Caco-2 (cell line): ENCODE data around the gene TIRAP. TPM values are rescaled to one million over a fixed set of nuclear protein-coding genes. Genes with fewer than 3 reads are reported as not detected.
"Not testable (repeated sequence)": the region's sequence is repeated elsewhere in the genome, so short reads cannot be mapped to it uniquely, and the experiment has no call there.

ENCODE experiments used
- BruUV-seq: library from RNA; stranded (reverse); fragments of 400-500 nt; replicated peaks from 2 replicates; lab custom pipeline; 2021; lab: Mats Ljungman, UMichigan
- CTCF ChIA-PET: fragments of 300-600 bp; sonication (Branson Sonifier 250); formaldehyde crosslinking; loops from one replicate; lab custom pipeline; 2022; ENCODE audit warnings: antibody characterized with exemption; lab: Charles Lee
- POLR2A ChIA-PET: fragments of 300-600 bp; sonication (Branson Sonifier 250); formaldehyde crosslinking; loops from one replicate; lab custom pipeline; 2022; ENCODE audit warnings: antibody characterized with exemption; lab: Charles Lee
- DNase-seq, 2 experiments: peaks; one replicate each; pipeline versions ENCODE4 v3.0.0 to v3.0.0-alpha.2; 2020 to 2022
- H3K27me3 ChIP-seq: replicated peaks from 2 replicates; pipeline ENCODE4 v1.6.0; 2011; ENCODE audit warnings: low read length; ENCODE audit not compliant: control insufficient read depth, insufficient read depth
- H3K36me3 ChIP-seq: 2 replicates; pipeline ENCODE4 v1.5.1; 2011; ENCODE audit warnings: low read length; ENCODE audit not compliant: control insufficient read depth, insufficient read depth
- H3K4me1 ChIP-seq: fragments of 250-450 bp; sonication (Bioruptor Pico); 2 replicates; pipeline ENCODE4 v1.5.1; 2020; ENCODE audit warnings: mild to moderate bottlenecking
- H3K4me3 ChIP-seq: 2 replicates; pipeline ENCODE4 v1.5.1; 2011; ENCODE audit warnings: low read depth, mild to moderate bottlenecking, control low read depth, low read length
- H3K9me3 ChIP-seq: fragments of 250-450 bp; sonication (Bioruptor Pico); 2 replicates; pipeline ENCODE4 v1.5.1; 2020; ENCODE audit warnings: mild to moderate bottlenecking, moderate library complexity
- H3K27ac Mint-ChIP-seq: one replicate; pipeline ENCODE4 v1.8.0; 2022; ENCODE audit warnings: mixed read lengths; ENCODE audit not compliant: unreplicated experiment
- H3K27me3 Mint-ChIP-seq: one replicate; pipeline ENCODE4 v1.8.0; 2022; ENCODE audit warnings: mixed read lengths; ENCODE audit not compliant: insufficient read depth, unreplicated experiment
- H3K36me3 Mint-ChIP-seq: one replicate; pipeline ENCODE4 v1.8.0; 2022; ENCODE audit warnings: mild to moderate bottlenecking, mixed read lengths; ENCODE audit not compliant: insufficient read depth, unreplicated experiment
- H3K4me1 Mint-ChIP-seq: one replicate; pipeline ENCODE4 v1.8.0; 2022; ENCODE audit warnings: low read depth, mixed read lengths; ENCODE audit not compliant: unreplicated experiment
- H3K4me3 Mint-ChIP-seq: one replicate; pipeline ENCODE4 v1.8.0; 2022; ENCODE audit warnings: mild to moderate bottlenecking, moderate library complexity, mixed read lengths; ENCODE audit not compliant: unreplicated experiment
- H3K9me3 Mint-ChIP-seq: one replicate; pipeline ENCODE4 v1.8.0; 2022; ENCODE audit warnings: mixed read lengths; ENCODE audit not compliant: unreplicated experiment
- intact Hi-C: fragments of 100-400 bp; cut with micrococcal nuclease; formaldehyde crosslinking; loops from one replicate; pipeline ENCODE4 v1.10.0; 2022; ENCODE audit not compliant: unreplicated experiment
- total RNA-seq: library from RNA; stranded (reverse); gene quantifications from 2 replicates; pipeline ENCODE4 v1.2.3, GENCODE V29; 2022
- TF ChIP-seq, protein P1 (sequence below), 2 experiments: fragments of 200-600 bp in 1 of 2; IDR thresholded peaks; 1 replicate in 1 of 2; 2 replicates in 1 of 2; pipeline versions ENCODE4 v1.5.1 to v1.8.0; 2011 to 2022; ENCODE audit warnings: antibody characterized with exemption in 1 of 2, control low read depth in 1 of 2, inconsistent platforms in 1 of 2, low read depth in 1 of 2, low read length in 1 of 2, mild to moderate bottlenecking in 1 of 2, moderate library complexity in 1 of 2; ENCODE audit not compliant: insufficient read depth in 1 of 2, severe bottlenecking in 1 of 2, unreplicated experiment in 1 of 2

Gene TIRAP
- total RNA-seq, 1 experiment from 2014 or later: 25.1 TPM

DNA sequence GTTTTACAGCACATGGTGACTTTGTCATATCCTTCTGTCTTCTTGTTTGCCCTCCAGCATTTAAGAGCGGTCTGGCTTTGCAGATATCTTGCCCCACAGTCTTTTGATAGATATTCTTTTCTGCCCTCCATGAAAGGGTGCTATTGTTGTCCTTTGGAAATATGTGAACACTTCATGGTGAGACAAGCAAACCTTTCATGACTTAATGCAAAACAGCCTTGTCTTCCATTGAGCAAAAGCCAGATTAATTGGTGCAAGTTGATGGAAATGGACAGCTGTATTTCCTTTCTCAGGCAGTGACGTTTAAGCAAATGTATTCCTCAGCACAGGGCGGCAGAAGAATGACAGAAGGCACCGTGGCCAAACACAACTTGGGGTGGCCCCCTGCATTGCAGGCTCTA, 25.4 kb downstream of the TIRAP start:
- DNase-seq: no peak
- Histone ChIP-seq H3K27me3 (no peaks in the 10 kb centered on the region), H3K9me3 (no peaks in the 10 kb centered on the region), H3K4me3 (no peak overlapping the region), H3K36me3 (no peaks in the 10 kb centered on the region), H3K4me1 (0 out of 2 replicates have a peak, but pooled peaks cover 4% of the 10 kb centered on the region)
- no peak overlapping the region for H3K27ac Mint-ChIP-seq
- TF ChIP-seq, protein P1, sequence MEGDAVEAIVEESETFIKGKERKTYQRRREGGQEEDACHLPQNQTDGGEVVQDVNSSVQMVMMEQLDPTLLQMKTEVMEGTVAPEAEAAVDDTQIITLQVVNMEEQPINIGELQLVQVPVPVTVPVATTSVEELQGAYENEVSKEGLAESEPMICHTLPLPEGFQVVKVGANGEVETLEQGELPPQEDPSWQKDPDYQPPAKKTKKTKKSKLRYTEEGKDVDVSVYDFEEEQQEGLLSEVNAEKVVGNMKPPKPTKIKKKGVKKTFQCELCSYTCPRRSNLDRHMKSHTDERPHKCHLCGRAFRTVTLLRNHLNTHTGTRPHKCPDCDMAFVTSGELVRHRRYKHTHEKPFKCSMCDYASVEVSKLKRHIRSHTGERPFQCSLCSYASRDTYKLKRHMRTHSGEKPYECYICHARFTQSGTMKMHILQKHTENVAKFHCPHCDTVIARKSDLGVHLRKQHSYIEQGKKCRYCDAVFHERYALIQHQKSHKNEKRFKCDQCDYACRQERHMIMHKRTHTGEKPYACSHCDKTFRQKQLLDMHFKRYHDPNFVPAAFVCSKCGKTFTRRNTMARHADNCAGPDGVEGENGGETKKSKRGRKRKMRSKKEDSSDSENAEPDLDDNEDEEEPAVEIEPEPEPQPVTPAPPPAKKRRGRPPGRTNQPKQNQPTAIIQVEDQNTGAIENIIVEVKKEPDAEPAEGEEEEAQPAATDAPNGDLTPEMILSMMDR (IDR thresholded peaks at IDR 0.05; ENCODE audit: insufficient read depth in 1 of 2, low read depth in 1 of 2, low read length in 1 of 2, severe bottlenecking in 1 of 2, unreplicated experiment in 1 of 2): no peak
- no peak overlapping the region for H3K4me3 Mint-ChIP-seq
- peaks cover 23% of the 10 kb centered on the region for H3K36me3 Mint-ChIP-seq
- intact Hi-C loops: no loop called here
- peaks cover 12% of the 10 kb centered on the region for H3K4me1 Mint-ChIP-seq
- CTCF ChIA-PET: interaction anchor here (1.0 to 1.2 kb wide), 2 partner anchors 51 to 172 kb away, joined by 3 to 11 read pairs; no protein-coding TSS in a partner anchor
- no TSS peak for BruUV-seq
- H3K27me3 Mint-ChIP-seq: no peaks in the 10 kb centered on the region
- no peaks in the 10 kb centered on the region for H3K9me3 Mint-ChIP-seq
- POLR2A ChIA-PET: no interaction called here

DNA sequence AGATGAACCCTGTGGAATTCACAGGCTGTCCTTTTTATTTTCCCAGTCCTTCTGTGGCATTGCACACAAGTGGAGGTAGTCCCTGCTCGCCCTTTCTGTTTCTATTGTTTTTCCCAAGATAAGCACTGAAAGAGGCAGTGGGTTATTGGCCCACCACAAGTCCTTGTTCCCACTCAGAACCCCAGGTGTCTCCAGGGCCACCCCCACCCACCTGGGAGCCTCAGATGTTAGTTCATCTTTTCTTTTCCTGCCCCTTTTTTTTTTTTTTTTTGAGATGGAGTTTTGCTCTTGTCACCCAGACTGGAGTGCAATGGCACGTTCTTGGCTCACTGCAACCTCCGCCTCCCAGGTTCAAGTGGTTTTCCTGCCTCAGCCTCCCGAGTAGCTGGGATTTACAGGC, 25.9 kb downstream of the TIRAP start:
- H3K9me3 Mint-ChIP-seq, H3K27ac Mint-ChIP-seq, H3K36me3 ChIP-seq, intact Hi-C loops, DNase-seq, H3K27me3 Mint-ChIP-seq, BruUV-seq, H3K9me3 ChIP-seq, H3K4me3 ChIP-seq, POLR2A ChIA-PET, H3K4me3 Mint-ChIP-seq, H3K27me3 ChIP-seq, H3K4me1 ChIP-seq: not testable (repeated sequence)
- CTCF ChIA-PET: interaction anchor here (0.7 kb wide), 2 partner anchors 140 to 172 kb away, joined by 3 to 6 read pairs; no protein-coding TSS in a partner anchor
- peaks cover 18% of the 10 kb centered on the region for H3K36me3 Mint-ChIP-seq
- peaks cover 12% of the 10 kb centered on the region for H3K4me1 Mint-ChIP-seq

DNA sequence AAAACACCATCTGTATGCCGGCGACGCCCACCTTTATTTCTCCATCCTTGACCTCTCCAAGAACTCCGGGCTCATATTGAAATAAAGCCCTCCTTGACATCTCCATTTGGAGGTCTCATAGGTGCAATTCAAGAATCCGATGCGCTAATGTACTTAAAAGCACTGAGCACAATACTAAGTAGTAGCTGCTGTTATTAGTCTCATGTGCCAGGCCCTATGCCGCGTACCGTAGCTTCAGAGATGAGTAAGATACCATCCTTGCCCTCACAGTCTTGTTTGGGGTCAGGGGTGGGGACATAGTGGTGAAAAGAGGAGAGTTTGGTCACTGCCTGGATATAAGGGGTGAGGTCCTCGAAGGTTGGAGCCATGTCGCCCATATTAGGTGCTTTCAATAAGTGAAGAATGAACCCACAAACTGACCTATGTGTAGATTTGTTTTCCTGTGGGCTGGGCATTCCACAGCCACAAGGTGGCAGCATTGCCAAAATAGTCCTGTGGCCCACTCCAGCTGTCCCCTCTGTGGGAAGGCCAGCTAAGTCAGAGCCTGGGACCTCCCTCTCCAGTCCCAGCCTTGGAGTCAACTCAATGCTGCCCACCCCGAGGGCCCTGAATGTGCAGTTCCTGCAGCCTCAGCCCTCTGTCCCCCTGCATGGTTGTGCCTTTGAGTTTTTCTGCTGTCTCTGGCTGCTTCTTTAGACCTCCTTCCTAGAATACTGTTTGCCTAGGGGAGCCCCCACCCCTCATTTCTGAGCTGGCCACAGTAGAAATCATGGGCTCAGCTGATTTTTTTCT, 27.5 kb downstream of the TIRAP start:
- CTCF ChIA-PET: interaction anchor here (0.6 to 2.7 kb wide), 19 partner anchors 10 to 763 kb away, joined by 3 to 68 read pairs (median 3); partner anchors contain the start of gene ST3GAL4
- no peaks in the 10 kb centered on the region for H3K4me1 Mint-ChIP-seq
- no peak overlapping the region for H3K27ac Mint-ChIP-seq
- Histone ChIP-seq H3K9me3 (no peaks in the 10 kb centered on the region), H3K4me1 (no peaks in the 10 kb centered on the region), H3K36me3 (no peaks in the 10 kb centered on the region), H3K4me3 (no peak overlapping the region), H3K27me3 (no peaks in the 10 kb centered on the region)
- no peaks in the 10 kb centered on the region for H3K27me3 Mint-ChIP-seq
- DNase-seq: peak; percentile 81 to 86
- BruUV-seq: no TSS peak
- TF ChIP-seq, protein P1 (IDR thresholded peaks at IDR 0.05; ENCODE audit: insufficient read depth in 1 of 2, low read depth in 1 of 2, low read length in 1 of 2, severe bottlenecking in 1 of 2, unreplicated experiment in 1 of 2): peak; percentile 89 to 99
- POLR2A ChIA-PET: interaction anchor here (0.6 kb wide), 1 partner anchor 49 kb away, joined by 3 read pairs; no protein-coding TSS in a partner anchor
- intact Hi-C loops: loop anchor here (1.0 to 10.0 kb wide), 6 partner anchors 44 to 294 kb away; partner anchors contain the start of gene ST3GAL4
- peaks cover 10% of the 10 kb centered on the region for H3K36me3 Mint-ChIP-seq
- no peaks in the 10 kb centered on the region for H3K9me3 Mint-ChIP-seq
- no peak overlapping the region for H3K4me3 Mint-ChIP-seq
